ENCODE measurements around the gene SLC11A1.

SLC11A1 gene

GRCh38 chr2:218437969-218438368 is 55.9 kb downstream of the SLC11A1 start:
- DNase-seq, result no peak

GRCh38 chr2:218438596-218438995 is 56.5 kb downstream of the SLC11A1 start:
- DNase-seq, result no peak

- DNase-seq, result no peak
Measured at GRCh38 chr2:218444692-218445357, 62.8 kb downstream of the SLC11A1 start.

GRCh38 chr2:218445602-218446001 is 63.5 kb downstream of the SLC11A1 start:
- no peak for DNase-seq

Measured in activated CD4-positive, alpha-beta T cell treated with anti-CD3 and anti-CD28 coated beads, Interleukin-2, amount 50 U/mL, for 1 hour (primary cell).